Thoracic aorta (tissue), 2 donors: ENCODE results near the gene TBL3. TPM values are rescaled to one million over a fixed set of nuclear protein-coding genes. Genes with fewer than 3 reads are reported as not detected.

ENCODE experiments used
- ATAC-seq: fragments of 150-250 bp; one replicate; pipeline ENCODE4 v1.8.0; 2017; ENCODE audit warnings: low read depth; ENCODE audit not compliant: insufficient number of reproducible peaks, low FRiP score
- DNase-seq: peaks from one replicate; pipeline ENCODE4 v3.0.0-alpha.2; 2020; ENCODE audit warnings: low spot score
- H3K27ac ChIP-seq, 2 donors: fragments of 200-600 bp; sonication (generic); 1 replicate in 1 of 2; 2 replicates in 1 of 2; pipeline ENCODE4 v1.5.1; 2016; ENCODE audit warnings: mild to moderate bottlenecking in 2 of 2, moderate library complexity in 2 of 2
- H3K27me3 ChIP-seq: fragments of 200-600 bp; sonication (generic); replicated peaks from 2 replicates; pipeline ENCODE4 v1.6.0; 2016; ENCODE audit warnings: mild to moderate bottlenecking; ENCODE audit not compliant: insufficient read depth
- H3K36me3 ChIP-seq: fragments of 200-600 bp; sonication (generic); one replicate; pipeline ENCODE4 v1.5.1; 2016
- H3K4me1 ChIP-seq, 2 donors: fragments of 200-600 bp; sonication (generic); 1 replicate in 1 of 2; 2 replicates in 1 of 2; pipeline versions ENCODE4 v1.5.1 to v1.6.0; 2016; ENCODE audit warnings: low read depth in 2 of 2, mild to moderate bottlenecking in 1 of 2; ENCODE audit not compliant: control insufficient read depth in 1 of 2
- H3K4me3 ChIP-seq: fragments of 200-600 bp; sonication (generic); 2 replicates; pipeline ENCODE4 v1.5.1; 2016; ENCODE audit warnings: mild to moderate bottlenecking
- H3K9me3 ChIP-seq: fragments of 200-600 bp; sonication (generic); 2 replicates; pipeline ENCODE4 v1.5.1; 2016
- total RNA-seq, 2 donors: library from RNA; depleted of rRNA; stranded (reverse); fragments of >200 nt; gene quantifications; one replicate each; pipeline versions ENCODE4 v1.1.0 to v1.2.3, GENCODE V29; 2016
- TF ChIP-seq, protein P1 (sequence below): fragments of 200-600 bp; sonication (generic); IDR thresholded peaks from one replicate; pipeline ENCODE4 v1.5.1; 2019; ENCODE audit warnings: antibody characterized with exemption

TBL3 gene
- total RNA-seq, 2 donors from 2014 or later: 22.2 to 44.8 TPM

- DNase-seq (no peak), ATAC-seq (no peak)
- Histone ChIP-seq H3K27ac (no peak overlapping the region), H3K4me1 (peaks cover 16 to 38% of the 10 kb centered on the region in 2 donors), H3K27me3 (peaks cover 7% of the 10 kb centered on the region), H3K4me3 (no peak overlapping the region), H3K9me3 (no peaks in the 10 kb centered on the region), H3K36me3 (peaks cover 8% of the 10 kb centered on the region)
- TF ChIP-seq, protein P1, sequence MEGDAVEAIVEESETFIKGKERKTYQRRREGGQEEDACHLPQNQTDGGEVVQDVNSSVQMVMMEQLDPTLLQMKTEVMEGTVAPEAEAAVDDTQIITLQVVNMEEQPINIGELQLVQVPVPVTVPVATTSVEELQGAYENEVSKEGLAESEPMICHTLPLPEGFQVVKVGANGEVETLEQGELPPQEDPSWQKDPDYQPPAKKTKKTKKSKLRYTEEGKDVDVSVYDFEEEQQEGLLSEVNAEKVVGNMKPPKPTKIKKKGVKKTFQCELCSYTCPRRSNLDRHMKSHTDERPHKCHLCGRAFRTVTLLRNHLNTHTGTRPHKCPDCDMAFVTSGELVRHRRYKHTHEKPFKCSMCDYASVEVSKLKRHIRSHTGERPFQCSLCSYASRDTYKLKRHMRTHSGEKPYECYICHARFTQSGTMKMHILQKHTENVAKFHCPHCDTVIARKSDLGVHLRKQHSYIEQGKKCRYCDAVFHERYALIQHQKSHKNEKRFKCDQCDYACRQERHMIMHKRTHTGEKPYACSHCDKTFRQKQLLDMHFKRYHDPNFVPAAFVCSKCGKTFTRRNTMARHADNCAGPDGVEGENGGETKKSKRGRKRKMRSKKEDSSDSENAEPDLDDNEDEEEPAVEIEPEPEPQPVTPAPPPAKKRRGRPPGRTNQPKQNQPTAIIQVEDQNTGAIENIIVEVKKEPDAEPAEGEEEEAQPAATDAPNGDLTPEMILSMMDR: no peak
These were observed 15.3 kb downstream of the TBL3 start for GRCh38 chr16:1987198-1987597.

DNA sequence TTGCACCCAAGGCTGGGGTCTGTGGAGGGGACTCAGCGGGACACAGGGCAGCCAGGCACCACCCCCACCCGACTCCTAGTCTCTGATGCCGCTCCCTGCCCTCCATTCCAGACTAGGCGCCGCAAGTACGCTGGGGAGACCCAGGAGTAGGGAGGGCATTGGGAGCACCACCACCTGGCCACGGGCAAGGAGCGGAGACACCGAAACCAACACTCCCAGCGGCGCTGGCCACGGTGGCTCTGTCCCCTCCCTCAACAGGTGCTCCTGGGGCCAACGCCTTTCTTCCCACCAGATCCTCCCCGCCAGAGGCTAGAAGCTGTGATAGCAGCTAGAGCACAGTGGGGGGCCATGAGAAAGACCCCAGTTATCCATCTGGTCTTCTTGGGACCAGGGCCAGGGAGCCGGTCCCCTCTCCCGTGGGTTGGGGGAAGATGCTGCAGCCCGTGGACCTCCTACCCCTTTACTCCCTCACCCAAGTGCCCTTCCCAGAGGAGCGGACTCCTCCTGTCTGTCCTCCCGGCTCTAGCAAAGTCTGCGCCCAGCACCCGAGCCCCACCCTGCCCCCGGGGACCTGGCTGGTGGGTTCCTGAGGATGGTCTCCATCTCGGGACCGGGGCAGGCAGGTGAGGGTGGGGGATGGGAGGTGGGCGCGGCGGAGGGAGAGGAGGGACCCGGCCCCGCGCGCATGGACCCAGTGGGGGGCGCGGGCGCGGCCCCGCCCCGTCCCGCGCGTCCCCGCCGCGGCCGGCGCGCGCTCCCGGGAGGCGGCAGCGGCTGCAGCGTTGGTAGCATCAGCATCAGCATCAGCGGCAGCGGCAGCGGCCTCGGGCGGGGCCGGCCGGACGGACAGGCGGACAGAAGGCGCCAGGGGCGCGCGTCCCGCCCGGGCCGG is 17.6 kb downstream of the TBL3 start, which contains the start of gene SYNGR3:
Gene SYNGR3 (plus strand): TSS at position 762 of the 892 bp plus-strand sequence. CDS start 133 bp downstream, outside the sequence.
- Histone ChIP-seq H3K4me1 (peaks cover 16 to 36% of the 10 kb centered on the region in 2 donors), H3K4me3 (peak within 1 kb of the TSS; percentile 65), H3K9me3 (no peaks in the 10 kb centered on the region), H3K36me3 (peaks cover 8% of the 10 kb centered on the region), H3K27ac (no peak within 1 kb of the TSS), H3K27me3 (peaks cover 7% of the 10 kb centered on the region)
- DNase-seq (no peak), ATAC-seq (no peak)
- TF ChIP-seq, protein P1: no peak

GRCh38 chr16:1990101-1990350 is 18.2 kb downstream of the TBL3 start:
- Histone ChIP-seq H3K36me3 (peaks cover 8% of the 10 kb centered on the region), H3K4me3 (peak overlapping the region; percentile 65), H3K9me3 (no peaks in the 10 kb centered on the region), H3K27me3 (peaks cover 7% of the 10 kb centered on the region), H3K4me1 (peaks cover 10 to 30% of the 10 kb centered on the region in 2 donors), H3K27ac (no peak overlapping the region)
- DNase-seq (no peak), ATAC-seq (no peak)
- TF ChIP-seq, protein P1: no peak

DNA sequence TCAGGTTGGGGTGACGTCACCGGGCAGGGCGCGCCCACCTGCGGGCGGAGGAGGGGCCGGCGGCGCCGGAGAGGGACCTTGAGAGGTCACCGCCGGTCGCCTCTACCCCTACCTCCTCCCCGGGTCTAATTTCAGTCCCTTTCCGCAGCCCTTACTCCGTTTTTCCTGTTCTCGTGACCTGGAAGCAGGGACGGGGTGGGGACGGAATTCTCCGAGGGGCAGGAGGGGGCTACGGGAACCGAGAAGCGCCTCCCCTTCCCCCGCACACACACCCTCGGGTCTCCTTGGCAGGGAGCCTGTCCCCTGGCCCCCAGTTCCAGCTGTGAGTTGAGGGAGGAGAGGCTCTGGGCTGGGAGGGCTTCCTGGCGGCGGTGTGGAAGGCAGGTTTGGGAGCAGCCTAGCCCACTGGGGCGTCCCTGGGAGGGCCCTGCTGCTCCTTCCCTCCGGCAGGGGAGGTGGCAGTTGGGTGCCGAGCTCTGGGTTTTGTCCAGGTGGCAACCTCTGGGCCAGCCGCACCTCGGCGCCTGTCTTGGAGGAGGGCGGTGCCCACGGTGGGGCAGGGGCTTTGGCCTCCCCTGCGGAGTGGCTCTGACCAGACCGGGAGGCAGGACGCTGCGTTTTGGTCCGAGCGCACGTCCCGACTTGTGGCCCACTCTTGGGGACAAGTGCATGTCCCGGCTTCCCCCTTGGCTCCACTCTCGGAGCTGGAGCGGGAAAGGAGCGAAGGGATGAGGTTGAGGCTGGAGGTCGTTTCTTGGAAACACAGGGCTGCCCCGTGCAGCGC is 18.7 kb downstream of the TBL3 start:
- H3K36me3 ChIP-seq: peaks cover 12% of the 10 kb centered on the region
- peaks cover 7% of the 10 kb centered on the region for H3K27me3 ChIP-seq
- H3K4me3 ChIP-seq: peak overlapping the region; percentile 65
- peaks cover 9 to 25% of the 10 kb centered on the region in 2 donors for H3K4me1 ChIP-seq
- no peak overlapping the region for H3K27ac ChIP-seq
- TF ChIP-seq, protein P1: no peak
- H3K9me3 ChIP-seq: no peaks in the 10 kb centered on the region
- DNase-seq (no peak), ATAC-seq (no peak)

GRCh38 chr16:1991135-1991551 is 19.3 kb downstream of the TBL3 start:
- TF ChIP-seq, protein P1: no peak
- Histone ChIP-seq H3K27ac (no peak overlapping the region), H3K27me3 (peaks cover 7% of the 10 kb centered on the region), H3K36me3 (peaks cover 8% of the 10 kb centered on the region), H3K9me3 (no peaks in the 10 kb centered on the region), H3K4me3 (peak overlapping the region; percentile 65), H3K4me1 (peaks cover 9 to 25% of the 10 kb centered on the region in 2 donors)
- no peak for DNase-seq
- no peak for ATAC-seq
